Ishikawa (cell line): ENCODE data around the gene FIBCD1.

Experiments used
- TF ChIP-seq, protein P1 (sequence below): IDR thresholded peaks from 2 replicates; pipeline ENCODE4 v1.6.1; 2012
- TF ChIP-seq, protein P2 (sequence below): IDR thresholded peaks from 2 replicates; pipeline ENCODE4 v1.6.1; 2012; ENCODE audit warnings: low read depth, mild to moderate bottlenecking

DNA sequence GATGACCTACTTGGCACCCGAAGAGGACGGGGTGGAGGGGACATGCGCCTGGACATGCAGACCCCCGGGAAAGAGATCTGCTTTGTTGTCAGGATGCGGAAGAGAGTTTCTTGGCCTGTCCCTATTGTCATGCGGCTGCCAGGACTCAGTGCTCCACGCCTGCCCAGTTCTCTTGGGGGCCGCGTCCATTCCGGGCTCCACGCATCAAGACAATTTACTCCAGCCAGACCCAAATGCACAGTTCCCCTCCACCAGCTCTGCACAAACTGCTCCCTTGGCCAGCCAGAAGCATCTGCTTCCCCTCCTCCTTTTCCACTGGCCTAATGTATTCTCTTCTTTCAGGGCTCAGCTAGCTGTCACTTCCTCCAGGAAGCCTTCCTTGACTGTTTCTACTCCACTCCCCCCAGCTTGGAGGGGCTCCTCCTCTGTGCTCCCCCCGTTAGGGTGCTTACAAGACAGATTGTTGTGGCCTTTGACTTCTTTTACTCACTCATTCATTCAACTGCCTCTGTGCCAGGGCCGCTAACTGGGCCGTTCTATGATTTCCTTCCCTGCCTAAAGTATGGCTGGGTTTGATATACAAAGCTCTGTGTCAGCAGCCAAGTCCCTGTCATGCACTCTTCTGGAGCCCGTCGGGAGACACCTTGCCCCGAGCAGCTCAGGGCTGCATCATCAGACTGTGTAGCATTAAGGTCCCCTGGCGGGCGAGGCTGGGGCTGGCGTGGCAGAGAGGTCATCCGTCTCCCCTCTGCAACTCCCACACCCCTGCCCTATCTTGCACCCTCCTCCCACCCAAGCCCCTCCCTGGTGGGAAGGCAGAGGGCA is 6.6 kb downstream of the FIBCD1 start:
- TF ChIP-seq, protein P1, sequence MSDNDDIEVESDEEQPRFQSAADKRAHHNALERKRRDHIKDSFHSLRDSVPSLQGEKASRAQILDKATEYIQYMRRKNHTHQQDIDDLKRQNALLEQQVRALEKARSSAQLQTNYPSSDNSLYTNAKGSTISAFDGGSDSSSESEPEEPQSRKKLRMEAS: no peak
- TF ChIP-seq, protein P2, sequence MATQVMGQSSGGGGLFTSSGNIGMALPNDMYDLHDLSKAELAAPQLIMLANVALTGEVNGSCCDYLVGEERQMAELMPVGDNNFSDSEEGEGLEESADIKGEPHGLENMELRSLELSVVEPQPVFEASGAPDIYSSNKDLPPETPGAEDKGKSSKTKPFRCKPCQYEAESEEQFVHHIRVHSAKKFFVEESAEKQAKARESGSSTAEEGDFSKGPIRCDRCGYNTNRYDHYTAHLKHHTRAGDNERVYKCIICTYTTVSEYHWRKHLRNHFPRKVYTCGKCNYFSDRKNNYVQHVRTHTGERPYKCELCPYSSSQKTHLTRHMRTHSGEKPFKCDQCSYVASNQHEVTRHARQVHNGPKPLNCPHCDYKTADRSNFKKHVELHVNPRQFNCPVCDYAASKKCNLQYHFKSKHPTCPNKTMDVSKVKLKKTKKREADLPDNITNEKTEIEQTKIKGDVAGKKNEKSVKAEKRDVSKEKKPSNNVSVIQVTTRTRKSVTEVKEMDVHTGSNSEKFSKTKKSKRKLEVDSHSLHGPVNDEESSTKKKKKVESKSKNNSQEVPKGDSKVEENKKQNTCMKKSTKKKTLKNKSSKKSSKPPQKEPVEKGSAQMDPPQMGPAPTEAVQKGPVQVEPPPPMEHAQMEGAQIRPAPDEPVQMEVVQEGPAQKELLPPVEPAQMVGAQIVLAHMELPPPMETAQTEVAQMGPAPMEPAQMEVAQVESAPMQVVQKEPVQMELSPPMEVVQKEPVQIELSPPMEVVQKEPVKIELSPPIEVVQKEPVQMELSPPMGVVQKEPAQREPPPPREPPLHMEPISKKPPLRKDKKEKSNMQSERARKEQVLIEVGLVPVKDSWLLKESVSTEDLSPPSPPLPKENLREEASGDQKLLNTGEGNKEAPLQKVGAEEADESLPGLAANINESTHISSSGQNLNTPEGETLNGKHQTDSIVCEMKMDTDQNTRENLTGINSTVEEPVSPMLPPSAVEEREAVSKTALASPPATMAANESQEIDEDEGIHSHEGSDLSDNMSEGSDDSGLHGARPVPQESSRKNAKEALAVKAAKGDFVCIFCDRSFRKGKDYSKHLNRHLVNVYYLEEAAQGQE: no peak
